SK-N-SH (cell line): Measurements from ENCODE around the gene TTF2. TPM values are rescaled to one million over a fixed set of nuclear protein-coding genes. Genes with fewer than 3 reads are reported as not detected.

ENCODE experiments used
- CTCF ChIA-PET: fragments of 300-600, 350-600 bp; formaldehyde crosslinking; extraction: SDS; loops from one replicate; lab custom pipeline; 2021; lab: Yijun Ruan, JAX
- POLR2A ChIA-PET: fragments of 350-600 bp; sonication (Branson Sonifier 250); formaldehyde crosslinking; extraction: SDS; loops from one replicate; lab custom pipeline; 2020; ENCODE audit warnings: antibody characterized with exemption, inconsistent platforms; lab: Yijun Ruan, JAX
- DNase-seq: peaks from one replicate; pipeline ENCODE4 v3.0.0; 2012
- H2AFZ ChIP-seq: fragments of 200-600 bp; sonication (generic); 2 replicates; pipeline ENCODE4 v1.8.1; 2016; ENCODE audit warnings: antibody characterized with exemption, mild to moderate bottlenecking, low read depth
- H3F3A ChIP-seq: fragments of 200-600 bp; sonication (generic); replicated peaks from 2 replicates; pipeline ENCODE3; 2016; ENCODE audit warnings: antibody characterized with exemption, mild to moderate bottlenecking; ENCODE audit not compliant: insufficient read depth
- H3K27ac ChIP-seq, 2 experiments: fragments of 200-500 bp in 1 of 2; fragments of 200-600 bp in 1 of 2; sonication (Bioruptor generic) in 1 of 2; sonication (generic), shearing (Covaris generic) in 1 of 2; 2 replicates each; pipeline versions ENCODE4 v1.5.1 to v1.6.1; 2014 to 2016; ENCODE audit warnings: low read depth in 2 of 2, inconsistent platforms in 1 of 2, low read length in 1 of 2, mild to moderate bottlenecking in 1 of 2, mixed read lengths in 1 of 2
- H3K27me3 ChIP-seq: fragments of 200-600 bp; sonication (generic), shearing (Covaris generic); 2 replicates; pipeline ENCODE4 v1.6.1; 2016; ENCODE audit warnings: mixed run types; ENCODE audit not compliant: insufficient read depth
- H3K36me3 ChIP-seq, 2 experiments: fragments of 200-500 bp in 1 of 2; fragments of 200-600 bp in 1 of 2; sonication (Bioruptor generic) in 1 of 2; sonication (generic) in 1 of 2; replicated peaks in 1 of 2; 2 replicates each; pipeline versions ENCODE3 to v1.5.1; 2014 to 2016; ENCODE audit warnings: low read length in 1 of 2, mild to moderate bottlenecking in 1 of 2; ENCODE audit not compliant: insufficient read depth in 2 of 2, control insufficient read depth in 1 of 2
- H3K4me1 ChIP-seq, 2 experiments: fragments of 200-500 bp in 1 of 2; fragments of 200-600 bp in 1 of 2; sonication (Bioruptor generic) in 1 of 2; sonication (generic), shearing (Covaris generic) in 1 of 2; 2 replicates each; pipeline versions ENCODE4 v1.5.1 to v1.6.1; 2014 to 2016; ENCODE audit warnings: low read depth in 1 of 2, low read length in 1 of 2, mixed run types in 1 of 2; ENCODE audit not compliant: insufficient read depth in 2 of 2, control insufficient read depth in 1 of 2
- H3K4me2 ChIP-seq: fragments of 200-600 bp; sonication (generic), shearing (Covaris generic); 2 replicates; pipeline ENCODE4 v1.6.1; 2017; ENCODE audit warnings: mixed run types
- H3K4me3 ChIP-seq, 2 experiments: fragments of 200-500 bp in 1 of 2; fragments of 200-600 bp in 1 of 2; sonication (Bioruptor generic) in 1 of 2; sonication (generic), shearing (Covaris generic) in 1 of 2; 2 replicates each; pipeline versions ENCODE4 v1.5.1 to v1.8.1; 2014 to 2016; ENCODE audit warnings: low read depth in 2 of 2, inconsistent platforms in 1 of 2, low read length in 1 of 2, mild to moderate bottlenecking in 1 of 2, mixed read lengths in 1 of 2, moderate library complexity in 1 of 2
- H3K79me2 ChIP-seq: fragments of 200-600 bp; sonication (generic); 2 replicates; pipeline ENCODE4 v1.8.1; 2017; ENCODE audit warnings: mild to moderate bottlenecking; ENCODE audit not compliant: insufficient read depth
- H3K9ac ChIP-seq: fragments of 200-600 bp; sonication (generic); 2 replicates; pipeline ENCODE4 v1.6.1; 2017; ENCODE audit warnings: mixed run types
- H3K9me2 ChIP-seq: fragments of 200-600 bp; sonication (generic); 2 replicates; pipeline ENCODE4 v1.6.1; 2017; ENCODE audit warnings: mixed run types
- H3K9me3 ChIP-seq: fragments of 200-600 bp; sonication (generic); 2 replicates; pipeline ENCODE4 v1.6.1; 2017; ENCODE audit warnings: mixed run types, mild to moderate bottlenecking, moderate library complexity
- H4K20me1 ChIP-seq: fragments of 200-600 bp; sonication (generic); 2 replicates; pipeline ENCODE4 v1.6.1; 2017; ENCODE audit warnings: mild to moderate bottlenecking, mixed run types; ENCODE audit not compliant: insufficient read depth
- CHD2 ChIP-seq: fragments of 150-350 bp; IDR thresholded peaks from 2 replicates; pipeline ENCODE4 v1.6.1; 2018; ENCODE audit warnings: low read length; ENCODE audit not compliant: partially characterized antibody
- EP300 ChIP-seq, 2 experiments: IDR thresholded peaks; 2 replicates each; pipeline versions ENCODE4 v1.4.0 to v1.6.1; 2012; ENCODE audit warnings: borderline replicate concordance in 1 of 2, low read depth in 1 of 2, low read length in 1 of 2
- FOSL2 ChIP-seq: IDR thresholded peaks from 2 replicates; pipeline ENCODE4 v1.4.0; 2012; ENCODE audit warnings: low read depth, mild to moderate bottlenecking, moderate library complexity, borderline replicate concordance
- FOXM1 ChIP-seq: IDR thresholded peaks from 2 replicates; pipeline ENCODE4 v1.4.0; 2012; ENCODE audit warnings: low read depth, mild to moderate bottlenecking
- GATA2 ChIP-seq: sonication (generic); formaldehyde crosslinking; IDR thresholded peaks from 2 replicates; pipeline ENCODE4 v1.5.0; 2020; ENCODE audit warnings: mild to moderate bottlenecking, missing genetic modification reagents
- JUND ChIP-seq: IDR thresholded peaks from 2 replicates; pipeline ENCODE4 v1.4.0; 2012
- MEF2A ChIP-seq: IDR thresholded peaks from 2 replicates; pipeline ENCODE4 v1.4.0; 2012; ENCODE audit warnings: low read depth, borderline replicate concordance
- MXI1 ChIP-seq: IDR thresholded peaks from 2 replicates; pipeline ENCODE4 v1.6.1; 2012; ENCODE audit warnings: mild to moderate bottlenecking, low read depth, low read length, improper control_type of control experiment
- NFIC ChIP-seq: IDR thresholded peaks from 2 replicates; pipeline ENCODE4 v1.4.0; 2012; ENCODE audit warnings: borderline replicate concordance
- NRF1 ChIP-seq: IDR thresholded peaks from 2 replicates; pipeline ENCODE4 v1.6.1; 2012; ENCODE audit warnings: low read depth, mild to moderate bottlenecking, low read length
- PBX3 ChIP-seq: IDR thresholded peaks from 2 replicates; pipeline ENCODE4; 2012
- POLR2AphosphoS5 ChIP-seq: IDR thresholded peaks from 2 replicates; pipeline ENCODE4 v1.6.1; 2012; ENCODE audit warnings: low read depth, low read length
- RAD21 ChIP-seq: IDR thresholded peaks from 2 replicates; pipeline ENCODE4 v1.6.1; 2012; ENCODE audit warnings: mild to moderate bottlenecking, low read length
- RFX5 ChIP-seq: IDR thresholded peaks from 2 replicates; pipeline ENCODE4 v1.6.1; 2012; ENCODE audit warnings: mild to moderate bottlenecking, improper control_type of control experiment, low read length
- SIN3A ChIP-seq: IDR thresholded peaks from 2 replicates; pipeline ENCODE4 v1.6.1; 2012; ENCODE audit warnings: low read depth, mild to moderate bottlenecking, low read length, moderate library complexity, borderline replicate concordance
- TAF1 ChIP-seq: IDR thresholded peaks from 2 replicates; pipeline ENCODE4 v1.6.1; 2012; ENCODE audit warnings: low read depth, mild to moderate bottlenecking, low read length, moderate library complexity, borderline replicate concordance
- TCF12 ChIP-seq: IDR thresholded peaks from 2 replicates; pipeline ENCODE4 v1.4.0; 2012
- TEAD4 ChIP-seq: IDR thresholded peaks from 2 replicates; pipeline ENCODE4 v1.4.0; 2012; ENCODE audit warnings: mild to moderate bottlenecking, borderline replicate concordance; ENCODE audit not compliant: insufficient read depth
- USF2 ChIP-seq: fragments of 150-350 bp; IDR thresholded peaks from 2 replicates; pipeline ENCODE4 v1.6.1; 2017; ENCODE audit warnings: antibody characterized with exemption, low read length, low read depth, borderline replicate concordance
- YY1 ChIP-seq: IDR thresholded peaks from 2 replicates; pipeline ENCODE4 v1.4.0; 2012; ENCODE audit warnings: low read depth, mild to moderate bottlenecking
- WGBS: methylation state at CpG from one replicate; pipeline ENCODE4 v1.1.6; 2017; ENCODE audit warnings: low lambda C conversion rate; 5-methylcytosine and 5-hydroxymethylcytosine counted together
- polyA plus RNA-seq, 3 experiments: library from polyadenylated mRNA; depleted of rRNA; stranded (reverse); fragments of >200 nt; gene quantifications; 2 replicates each; pipeline ENCODE4 v1.2.3, GENCODE V29; 2012
- TF ChIP-seq, protein P1 (sequence below): fragments of 200-600 bp; sonication (generic); IDR thresholded peaks from 2 replicates; pipeline ENCODE4 v1.6.1; 2017; ENCODE audit warnings: antibody characterized with exemption, mild to moderate bottlenecking, moderate library complexity
- TF ChIP-seq, protein P2 (sequence below): IDR thresholded peaks from 2 replicates; pipeline ENCODE4 v1.4.0; 2012; ENCODE audit warnings: low read depth

Gene TTF2
- polyA plus RNA-seq, 1 of the 3 experiments (the other 2 are of a cell fraction) = 10.8 TPM

- TF ChIP-seq FOXM1 (no peak), RAD21 (no peak), TEAD4 (no peak), EP300 (IDR thresholded peaks at IDR 0.05; ENCODE audit: borderline replicate concordance in 1 of 2, low read depth in 1 of 2, low read length in 1 of 2) (no peak), USF2 (no peak), GATA2 (CRISPR knock-in tag) (no peak), JUND (no peak), YY1 (no peak), SIN3A (no peak)
- TF ChIP-seq, protein P1, sequence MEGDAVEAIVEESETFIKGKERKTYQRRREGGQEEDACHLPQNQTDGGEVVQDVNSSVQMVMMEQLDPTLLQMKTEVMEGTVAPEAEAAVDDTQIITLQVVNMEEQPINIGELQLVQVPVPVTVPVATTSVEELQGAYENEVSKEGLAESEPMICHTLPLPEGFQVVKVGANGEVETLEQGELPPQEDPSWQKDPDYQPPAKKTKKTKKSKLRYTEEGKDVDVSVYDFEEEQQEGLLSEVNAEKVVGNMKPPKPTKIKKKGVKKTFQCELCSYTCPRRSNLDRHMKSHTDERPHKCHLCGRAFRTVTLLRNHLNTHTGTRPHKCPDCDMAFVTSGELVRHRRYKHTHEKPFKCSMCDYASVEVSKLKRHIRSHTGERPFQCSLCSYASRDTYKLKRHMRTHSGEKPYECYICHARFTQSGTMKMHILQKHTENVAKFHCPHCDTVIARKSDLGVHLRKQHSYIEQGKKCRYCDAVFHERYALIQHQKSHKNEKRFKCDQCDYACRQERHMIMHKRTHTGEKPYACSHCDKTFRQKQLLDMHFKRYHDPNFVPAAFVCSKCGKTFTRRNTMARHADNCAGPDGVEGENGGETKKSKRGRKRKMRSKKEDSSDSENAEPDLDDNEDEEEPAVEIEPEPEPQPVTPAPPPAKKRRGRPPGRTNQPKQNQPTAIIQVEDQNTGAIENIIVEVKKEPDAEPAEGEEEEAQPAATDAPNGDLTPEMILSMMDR = no peak
Observed at GRCh38 chr1:117092594-117092993, 32.5 kb downstream of the TTF2 start (continued).

GRCh38 chr1:117093091-117093534, 33.0 kb downstream of the TTF2 start:
- POLR2A ChIA-PET = no interaction called here
- Histone ChIP-seq H3K9me2 (no peaks in the 10 kb centered on the region), H4K20me1 (no peaks in the 10 kb centered on the region), H3K4me3 (no peak overlapping the region), H3K27me3 (no peaks in the 10 kb centered on the region), H3K4me1 (peaks cover 6 to 54% of the 10 kb centered on the region in 2 experiments), H3K36me3 (peaks cover 20 to 28% of the 10 kb centered on the region in 2 experiments), H2AFZ (no peak overlapping the region), H3K4me2 (peak overlapping the region; percentile 59), H3K9ac (peak overlapping the region; percentile 77), H3K9me3 (no peaks in the 10 kb centered on the region), H3K79me2 (no peaks in the 10 kb centered on the region), H3F3A (peaks cover 38% of the 10 kb centered on the region), H3K27ac (peak overlapping the region; percentile 87 to 98)
- CTCF ChIA-PET = interaction anchor here (0.9 to 3.2 kb wide), 5 partner anchors 9 to 191 kb away, joined by 4 to 17 read pairs (median 12); partner anchors contain the start of gene TRIM45
- 15% methylated on average over 7 of the region's 7 CpGs for WGBS
- DNase-seq = no peak
- TF ChIP-seq PBX3 = peak; percentile 90
- TF ChIP-seq TCF12 = peak; percentile 74
- no peak for TF ChIP-seq MEF2A
- peak; percentile 69 for TF ChIP-seq JUND
- 0 out of 2 replicates have a peak, but pooled peaks have one; percentile 23 for TF ChIP-seq NFIC
- no peak for TF ChIP-seq RAD21
- peak; percentile 58; the same call in 1 of the 2 replicates for TF ChIP-seq POLR2AphosphoS5
- no peak for TF ChIP-seq RFX5
- TF ChIP-seq TAF1 = peak; percentile 23; the same call in 1 of the 2 replicates
- TF ChIP-seq, protein P2, sequence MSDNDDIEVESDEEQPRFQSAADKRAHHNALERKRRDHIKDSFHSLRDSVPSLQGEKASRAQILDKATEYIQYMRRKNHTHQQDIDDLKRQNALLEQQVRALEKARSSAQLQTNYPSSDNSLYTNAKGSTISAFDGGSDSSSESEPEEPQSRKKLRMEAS = peak; percentile 76
- no peak for TF ChIP-seq CHD2
- peak; percentile 41; the same call in 1 of the 2 replicates for TF ChIP-seq MXI1
- TF ChIP-seq FOSL2 = peak; percentile 61; the same call in 1 of the 2 replicates
- TF ChIP-seq NRF1 = no peak
- peak; percentile 65; the same call in 1 of the 2 replicates for TF ChIP-seq SIN3A
- peak; percentile 37; the same call in 1 of the 2 replicates for TF ChIP-seq TEAD4
- TF ChIP-seq EP300 (IDR thresholded peaks at IDR 0.05; ENCODE audit: borderline replicate concordance in 1 of 2, low read depth in 1 of 2, low read length in 1 of 2) = peak in 1 of 2 experiments; percentile 21; a peak in 1 of 4 replicates
